HEK293 (cell line): ENCODE measurements around the gene CFAP43.

Source experiments
- CTCF ChIA-PET: fragments of 350-600 bp; formaldehyde crosslinking; extraction: SDS; loops from one replicate; lab custom pipeline; 2021; ENCODE audit warnings: antibody characterized with exemption; lab: Yijun Ruan, JAX
- POLR2A ChIA-PET: fragments of 300-600 bp; formaldehyde crosslinking; extraction: SDS; loops from one replicate; lab custom pipeline; 2020; ENCODE audit warnings: antibody characterized with exemption, inconsistent platforms; lab: Yijun Ruan, JAX
- H3K27ac ChIP-seq: fragments of 200-500 bp; sonication (Bioruptor generic); 2 replicates; pipeline ENCODE4 v1.5.1; 2014; ENCODE audit warnings: low read depth, low read length, control low read depth, inconsistent platforms; ENCODE audit errors: extremely low read depth
- H3K36me3 ChIP-seq, 2 experiments: fragments of 200-500 bp in 1 of 2; sonication (Bioruptor generic) in 1 of 2; 1 replicate in 1 of 2; 2 replicates in 1 of 2; pipeline ENCODE4 v1.5.1; 2014 to 2017; ENCODE audit warnings: inconsistent platforms in 2 of 2, low read length in 2 of 2; ENCODE audit not compliant: control insufficient read depth in 2 of 2, insufficient read depth in 1 of 2
- H3K4me1 ChIP-seq: fragments of 200-500 bp; sonication (Bioruptor generic); 2 replicates; pipeline ENCODE4 v1.5.1; 2014; ENCODE audit warnings: mild to moderate bottlenecking, low read length, inconsistent platforms; ENCODE audit not compliant: control insufficient read depth, insufficient read depth
- H3K4me3 ChIP-seq: 2 replicates; pipeline ENCODE4 v1.5.1; 2011; ENCODE audit warnings: low read depth, mild to moderate bottlenecking, control low read depth, low read length, moderate library complexity
- H3K9me3 ChIP-seq: fragments of 200-500 bp; sonication (Bioruptor generic); 2 replicates; pipeline ENCODE4 v1.5.1; 2014; ENCODE audit warnings: low read depth, low read length, inconsistent platforms; ENCODE audit not compliant: control insufficient read depth, insufficient read depth
- BCL6B ChIP-seq: fragments of 450-650 bp; formaldehyde crosslinking; IDR thresholded peaks from 2 replicates; pipeline ENCODE4 v1.5.1; 2017; ENCODE audit warnings: missing biosample characterization, missing genetic modification characterization
- CTCF ChIP-seq: fragments of 450-650 bp; formaldehyde crosslinking; IDR thresholded peaks from 2 replicates; pipeline ENCODE4 v1.5.1; 2016; ENCODE audit warnings: missing biosample characterization, missing genetic modification characterization
- EGR2 ChIP-seq: fragments of 450-650 bp; formaldehyde crosslinking; IDR thresholded peaks from 2 replicates; pipeline ENCODE4 v1.5.1; 2016; ENCODE audit warnings: low read depth, missing biosample characterization, missing genetic modification characterization
- HIC1 ChIP-seq: fragments of 450-650 bp; formaldehyde crosslinking; IDR thresholded peaks from 2 replicates; pipeline ENCODE4 v1.5.1; 2016; ENCODE audit warnings: missing biosample characterization, missing genetic modification characterization
- INSM2 ChIP-seq: fragments of 450-650 bp; formaldehyde crosslinking; IDR thresholded peaks from 2 replicates; pipeline ENCODE4 v1.5.1; 2016; ENCODE audit warnings: missing biosample characterization, missing genetic modification characterization
- MZF1 ChIP-seq: fragments of 450-650 bp; formaldehyde crosslinking; IDR thresholded peaks from 2 replicates; pipeline ENCODE4 v1.5.1; 2017; ENCODE audit warnings: missing biosample characterization, missing genetic modification characterization, borderline replicate concordance
- OSR2 ChIP-seq: fragments of 450-650 bp; formaldehyde crosslinking; IDR thresholded peaks from 2 replicates; pipeline ENCODE4 v1.5.1; 2016; ENCODE audit warnings: missing biosample characterization, missing genetic modification characterization
- SP2 ChIP-seq: fragments of 450-650 bp; formaldehyde crosslinking; IDR thresholded peaks from 2 replicates; pipeline ENCODE4 v1.5.1; 2016; ENCODE audit warnings: missing biosample characterization, missing genetic modification characterization
- ZBTB7A ChIP-seq: fragments of 450-650 bp; formaldehyde crosslinking; IDR thresholded peaks from 2 replicates; pipeline ENCODE4 v1.5.1; 2016; ENCODE audit warnings: low read depth, missing biosample characterization, missing genetic modification characterization
- ZEB2 ChIP-seq: fragments of 450-650 bp; formaldehyde crosslinking; IDR thresholded peaks from 2 replicates; pipeline ENCODE4 v1.5.1; 2016; ENCODE audit warnings: missing biosample characterization, missing genetic modification characterization
- ZIC2 ChIP-seq: fragments of 450-650 bp; formaldehyde crosslinking; IDR thresholded peaks from 2 replicates; pipeline ENCODE4 v1.5.1; 2016; ENCODE audit warnings: missing biosample characterization, missing genetic modification characterization
- ZNF24 ChIP-seq: fragments of 450-650 bp; formaldehyde crosslinking; IDR thresholded peaks from 2 replicates; pipeline ENCODE4 v1.5.1; 2016; ENCODE audit warnings: missing biosample characterization, missing genetic modification characterization
- ZNF404 ChIP-seq: fragments of 450-650 bp; formaldehyde crosslinking; IDR thresholded peaks from 2 replicates; pipeline ENCODE4 v1.5.1; 2017; ENCODE audit warnings: missing biosample characterization, missing genetic modification characterization
- ZNF449 ChIP-seq: fragments of 450-650 bp; formaldehyde crosslinking; IDR thresholded peaks from 2 replicates; pipeline ENCODE4 v1.5.1; 2017; ENCODE audit warnings: missing biosample characterization, mild to moderate bottlenecking, missing genetic modification characterization, moderate library complexity
- ZNF473 ChIP-seq: fragments of 450-650 bp; formaldehyde crosslinking; IDR thresholded peaks from 2 replicates; pipeline ENCODE4 v1.5.1; 2017; ENCODE audit warnings: missing biosample characterization, missing genetic modification characterization
- ZNF560 ChIP-seq: fragments of 450-650 bp; formaldehyde crosslinking; IDR thresholded peaks from 2 replicates; pipeline ENCODE4 v1.5.1; 2017; ENCODE audit warnings: missing biosample characterization, missing genetic modification characterization, borderline replicate concordance
- ZNF571 ChIP-seq: fragments of 450-650 bp; formaldehyde crosslinking; IDR thresholded peaks from 2 replicates; pipeline ENCODE4 v1.5.0; 2017; ENCODE audit warnings: missing biosample characterization, missing genetic modification characterization
- ZNF610 ChIP-seq: fragments of 450-650 bp; formaldehyde crosslinking; IDR thresholded peaks from 2 replicates; pipeline ENCODE4 v1.5.1; 2016; ENCODE audit warnings: missing biosample characterization, missing genetic modification characterization, borderline replicate concordance
- ZNF623 ChIP-seq: fragments of 450-650 bp; formaldehyde crosslinking; IDR thresholded peaks from 2 replicates; pipeline ENCODE4 v1.5.1; 2016; ENCODE audit warnings: missing biosample characterization, missing genetic modification characterization
- ZNF701 ChIP-seq: fragments of 450-650 bp; formaldehyde crosslinking; IDR thresholded peaks from 2 replicates; pipeline ENCODE4 v1.5.1; 2016; ENCODE audit warnings: missing biosample characterization, missing genetic modification characterization
- ZNF704 ChIP-seq: fragments of 450-650 bp; formaldehyde crosslinking; IDR thresholded peaks from 2 replicates; pipeline ENCODE4 v1.5.1; 2016; ENCODE audit warnings: missing biosample characterization, missing genetic modification characterization
- ZNF76 ChIP-seq: fragments of 450-650 bp; formaldehyde crosslinking; IDR thresholded peaks from 2 replicates; pipeline ENCODE4; 2016; ENCODE audit warnings: low read depth, missing biosample characterization, missing genetic modification characterization, borderline replicate concordance
- ZNF791 ChIP-seq: fragments of 450-650 bp; formaldehyde crosslinking; IDR thresholded peaks from 2 replicates; pipeline ENCODE4 v1.5.1; 2016; ENCODE audit warnings: missing biosample characterization, missing genetic modification characterization
- ZNF830 ChIP-seq: fragments of 450-650 bp; IDR thresholded peaks from 2 replicates; pipeline ENCODE4 v1.5.0; 2018; ENCODE audit warnings: missing biosample characterization, missing genetic modification characterization, low read depth, mild to moderate bottlenecking, moderate library complexity
- ZXDB ChIP-seq: fragments of 450-650 bp; formaldehyde crosslinking; IDR thresholded peaks from 2 replicates; pipeline ENCODE4 v1.5.1; 2016; ENCODE audit warnings: missing biosample characterization, missing genetic modification characterization

Gene CFAP43

DNA sequence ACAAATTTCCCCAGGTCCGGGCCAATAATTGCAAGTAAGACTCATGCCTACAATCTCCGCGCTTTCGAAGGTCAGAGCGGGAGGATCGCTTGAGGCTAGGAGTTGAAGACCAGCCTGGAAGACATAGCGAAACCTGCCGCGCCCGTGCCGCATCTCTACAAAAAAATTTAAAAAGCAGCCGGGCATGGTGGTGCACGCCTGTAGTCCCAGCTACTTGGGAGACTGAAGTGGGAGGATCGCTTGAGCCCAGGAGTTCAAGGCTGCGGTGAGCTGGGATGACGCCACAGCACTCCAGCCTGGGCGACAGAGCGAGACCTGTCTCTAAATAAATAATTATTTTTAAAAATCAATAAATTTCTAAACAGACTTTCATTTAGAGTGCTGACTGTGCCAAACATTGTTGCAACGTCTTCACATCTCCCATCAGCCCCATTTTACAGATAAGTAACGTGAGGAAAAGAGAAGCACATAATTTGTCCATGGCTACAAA lies 494 bp upstream of the CFAP43 start:
- CTCF ChIA-PET = interaction anchor here (0.8 to 2.2 kb wide), 6 partner anchors 11 to 347 kb away, joined by 3 to 9 read pairs (median 3); partner anchors contain the start of gene GSTO1
- TF ChIP-seq OSR2 (tag by site-specific recombination) (peak; percentile 1; the same call in 1 of the 2 replicates), ZNF623 (tag by site-specific recombination) (no peak), ZNF76 (tag by site-specific recombination) (no peak; the same call in 1 of the 2 replicates), ZNF404 (tag by site-specific recombination) (no peak), EGR2 (tag by site-specific recombination) (no peak), ZXDB (tag by site-specific recombination) (no peak), ZEB2 (tag by site-specific recombination) (no peak), ZNF610 (tag by site-specific recombination) (no peak), ZNF560 (no peak), ZNF473 (no peak), ZNF449 (tag by site-specific recombination) (peak; percentile 61)
- Histone ChIP-seq H3K4me1 (no peaks in the 10 kb centered on the region), H3K4me3 (peak overlapping the region; percentile 56), H3K36me3 (no peaks in the 10 kb centered on the region), H3K27ac (no peak overlapping the region; the same call in 1 of the 2 replicates), H3K9me3 (no peaks in the 10 kb centered on the region)
- POLR2A ChIA-PET = interaction anchor here (0.9 to 1.7 kb wide), 2 partner anchors 20 to 22 kb away, joined by 3 to 16 read pairs; partner anchors contain the start of gene GSTO1

- Histone ChIP-seq H3K27ac (no peak overlapping the region), H3K9me3 (no peaks in the 10 kb centered on the region), H3K4me3 (no peak overlapping the region), H3K36me3 (no peaks in the 10 kb centered on the region), H3K4me1 (no peaks in the 10 kb centered on the region)
- ChIA-PET CTCF (interaction anchor here (0.7 to 1.0 kb wide), 2 partner anchors 25 to 44 kb away, joined by 3 read pairs; no protein-coding TSS in a partner anchor), POLR2A (no interaction called here)
- TF ChIP-seq CTCF (tag by site-specific recombination) (no peak), SP2 (tag by site-specific recombination) (no peak), ZBTB7A (tag by site-specific recombination) (no peak), ZNF24 (tag by site-specific recombination) (no peak), ZNF560 (no peak), ZNF791 (no peak), EGR2 (tag by site-specific recombination) (no peak), BCL6B (tag by site-specific recombination) (no peak), MZF1 (tag by site-specific recombination) (no peak), ZNF610 (tag by site-specific recombination) (no peak), HIC1 (tag by site-specific recombination) (no peak), INSM2 (tag by site-specific recombination) (no peak), ZIC2 (no peak), ZNF830 (tag by site-specific recombination) (no peak), ZNF571 (no peak), ZNF704 (tag by site-specific recombination) (no peak), ZNF701 (no peak)
These were observed 1.7 kb downstream of the CFAP43 start for GRCh38 chr10:104230490-104230889.
